SK-N-SH (cell line): ENCODE results near the gene RGS11. TPM values are rescaled to one million over a fixed set of nuclear protein-coding genes. Genes with fewer than 3 reads are reported as not detected.
A peak's percentile ranks its signal among the peaks of the same experiment; 100 is the strongest.

Experiments
- CTCF ChIA-PET: fragments of 300-600, 350-600 bp; formaldehyde crosslinking; extraction: SDS; loops from one replicate; lab custom pipeline; 2021; lab: Yijun Ruan, JAX
- POLR2A ChIA-PET: fragments of 350-600 bp; sonication (Branson Sonifier 250); formaldehyde crosslinking; extraction: SDS; loops from one replicate; lab custom pipeline; 2020; ENCODE audit warnings: antibody characterized with exemption, inconsistent platforms; lab: Yijun Ruan, JAX
- DNase-seq: peaks from one replicate; pipeline ENCODE4 v3.0.0; 2012
- H2AFZ ChIP-seq: fragments of 200-600 bp; sonication (generic); 2 replicates; pipeline ENCODE4 v1.8.1; 2016; ENCODE audit warnings: antibody characterized with exemption, mild to moderate bottlenecking, low read depth
- H3F3A ChIP-seq: fragments of 200-600 bp; sonication (generic); replicated peaks from 2 replicates; pipeline ENCODE3; 2016; ENCODE audit warnings: antibody characterized with exemption, mild to moderate bottlenecking; ENCODE audit not compliant: insufficient read depth
- H3K27ac ChIP-seq, 2 experiments: fragments of 200-500 bp in 1 of 2; fragments of 200-600 bp in 1 of 2; sonication (Bioruptor generic) in 1 of 2; sonication (generic), shearing (Covaris generic) in 1 of 2; 2 replicates each; pipeline versions ENCODE4 v1.5.1 to v1.6.1; 2014 to 2016; ENCODE audit warnings: low read depth in 2 of 2, inconsistent platforms in 1 of 2, low read length in 1 of 2, mild to moderate bottlenecking in 1 of 2, mixed read lengths in 1 of 2
- H3K27me3 ChIP-seq: fragments of 200-600 bp; sonication (generic), shearing (Covaris generic); 2 replicates; pipeline ENCODE4 v1.6.1; 2016; ENCODE audit warnings: mixed run types; ENCODE audit not compliant: insufficient read depth
- H3K36me3 ChIP-seq, 2 experiments: fragments of 200-500 bp in 1 of 2; fragments of 200-600 bp in 1 of 2; sonication (Bioruptor generic) in 1 of 2; sonication (generic) in 1 of 2; replicated peaks in 1 of 2; 2 replicates each; pipeline versions ENCODE3 to v1.5.1; 2014 to 2016; ENCODE audit warnings: low read length in 1 of 2, mild to moderate bottlenecking in 1 of 2; ENCODE audit not compliant: insufficient read depth in 2 of 2, control insufficient read depth in 1 of 2
- H3K4me1 ChIP-seq, 2 experiments: fragments of 200-500 bp in 1 of 2; fragments of 200-600 bp in 1 of 2; sonication (Bioruptor generic) in 1 of 2; sonication (generic), shearing (Covaris generic) in 1 of 2; 2 replicates each; pipeline versions ENCODE4 v1.5.1 to v1.6.1; 2014 to 2016; ENCODE audit warnings: low read depth in 1 of 2, low read length in 1 of 2, mixed run types in 1 of 2; ENCODE audit not compliant: insufficient read depth in 2 of 2, control insufficient read depth in 1 of 2
- H3K4me2 ChIP-seq: fragments of 200-600 bp; sonication (generic), shearing (Covaris generic); 2 replicates; pipeline ENCODE4 v1.6.1; 2017; ENCODE audit warnings: mixed run types
- H3K4me3 ChIP-seq, 2 experiments: fragments of 200-500 bp in 1 of 2; fragments of 200-600 bp in 1 of 2; sonication (Bioruptor generic) in 1 of 2; sonication (generic), shearing (Covaris generic) in 1 of 2; 2 replicates each; pipeline versions ENCODE4 v1.5.1 to v1.8.1; 2014 to 2016; ENCODE audit warnings: low read depth in 2 of 2, inconsistent platforms in 1 of 2, low read length in 1 of 2, mild to moderate bottlenecking in 1 of 2, mixed read lengths in 1 of 2, moderate library complexity in 1 of 2
- H3K79me2 ChIP-seq: fragments of 200-600 bp; sonication (generic); 2 replicates; pipeline ENCODE4 v1.8.1; 2017; ENCODE audit warnings: mild to moderate bottlenecking; ENCODE audit not compliant: insufficient read depth
- H3K9ac ChIP-seq: fragments of 200-600 bp; sonication (generic); 2 replicates; pipeline ENCODE4 v1.6.1; 2017; ENCODE audit warnings: mixed run types
- H3K9me2 ChIP-seq: fragments of 200-600 bp; sonication (generic); 2 replicates; pipeline ENCODE4 v1.6.1; 2017; ENCODE audit warnings: mixed run types
- H3K9me3 ChIP-seq: fragments of 200-600 bp; sonication (generic); 2 replicates; pipeline ENCODE4 v1.6.1; 2017; ENCODE audit warnings: mixed run types, mild to moderate bottlenecking, moderate library complexity
- H4K20me1 ChIP-seq: fragments of 200-600 bp; sonication (generic); 2 replicates; pipeline ENCODE4 v1.6.1; 2017; ENCODE audit warnings: mild to moderate bottlenecking, mixed run types; ENCODE audit not compliant: insufficient read depth
- CHD2 ChIP-seq: fragments of 150-350 bp; IDR thresholded peaks from 2 replicates; pipeline ENCODE4 v1.6.1; 2018; ENCODE audit warnings: low read length; ENCODE audit not compliant: partially characterized antibody
- EP300 ChIP-seq, 2 experiments: IDR thresholded peaks; 2 replicates each; pipeline versions ENCODE4 v1.4.0 to v1.6.1; 2012; ENCODE audit warnings: borderline replicate concordance in 1 of 2, low read depth in 1 of 2, low read length in 1 of 2
- EZH2phosphoT487 ChIP-seq: fragments of 200-600 bp; sonication (generic); IDR thresholded peaks from 2 replicates; pipeline ENCODE4 v1.6.1; 2017; ENCODE audit warnings: low read depth, mixed run types, mild to moderate bottlenecking, antibody characterized with exemption, moderate library complexity, borderline replicate concordance
- FOXJ3 ChIP-seq: sonication (generic); formaldehyde crosslinking; IDR thresholded peaks from 2 replicates; pipeline ENCODE4 v1.5.1; 2020; ENCODE audit warnings: mild to moderate bottlenecking, missing genetic modification reagents
- GATA2 ChIP-seq: sonication (generic); formaldehyde crosslinking; IDR thresholded peaks from 2 replicates; pipeline ENCODE4 v1.5.0; 2020; ENCODE audit warnings: mild to moderate bottlenecking, missing genetic modification reagents
- MXI1 ChIP-seq: IDR thresholded peaks from 2 replicates; pipeline ENCODE4 v1.6.1; 2012; ENCODE audit warnings: mild to moderate bottlenecking, low read depth, low read length, improper control_type of control experiment
- RAD21 ChIP-seq: IDR thresholded peaks from 2 replicates; pipeline ENCODE4 v1.6.1; 2012; ENCODE audit warnings: mild to moderate bottlenecking, low read length
- RXRA ChIP-seq: IDR thresholded peaks from 2 replicates; pipeline ENCODE4 v1.4.0; 2012; ENCODE audit warnings: low read depth, mild to moderate bottlenecking, borderline replicate concordance
- SMC3 ChIP-seq: IDR thresholded peaks from 2 replicates; pipeline ENCODE4 v1.6.1; 2012; ENCODE audit warnings: low read depth, low read length, improper control_type of control experiment
- TCF12 ChIP-seq: IDR thresholded peaks from 2 replicates; pipeline ENCODE4 v1.4.0; 2012
- TEAD4 ChIP-seq: IDR thresholded peaks from 2 replicates; pipeline ENCODE4 v1.4.0; 2012; ENCODE audit warnings: mild to moderate bottlenecking, borderline replicate concordance; ENCODE audit not compliant: insufficient read depth
- WGBS: methylation state at CpG from one replicate; pipeline ENCODE4 v1.1.6; 2017; ENCODE audit warnings: low lambda C conversion rate; 5-methylcytosine and 5-hydroxymethylcytosine counted together
- polyA plus RNA-seq, 3 experiments: library from polyadenylated mRNA; depleted of rRNA; stranded (reverse); fragments of >200 nt; gene quantifications; 2 replicates each; pipeline ENCODE4 v1.2.3, GENCODE V29; 2012
- TF ChIP-seq, protein P1 (sequence below): IDR thresholded peaks from 2 replicates; pipeline ENCODE4 v1.4.0; 2012; ENCODE audit warnings: low read depth, borderline replicate concordance
- TF ChIP-seq, protein P2 (sequence below): fragments of 200-600 bp; sonication (generic); IDR thresholded peaks from 2 replicates; pipeline ENCODE4 v1.6.1; 2017; ENCODE audit warnings: antibody characterized with exemption, mild to moderate bottlenecking, moderate library complexity
- TF ChIP-seq, protein P3 (sequence below): fragments of 150-350 bp; IDR thresholded peaks from 2 replicates; pipeline ENCODE4 v1.6.1; 2017; ENCODE audit warnings: antibody characterized with exemption, low read length, low read depth, borderline replicate concordance

Gene RGS11
- polyA plus RNA-seq, 1 of the 3 experiments (the other 2 are of a cell fraction) = 9.8 TPM

DNA sequence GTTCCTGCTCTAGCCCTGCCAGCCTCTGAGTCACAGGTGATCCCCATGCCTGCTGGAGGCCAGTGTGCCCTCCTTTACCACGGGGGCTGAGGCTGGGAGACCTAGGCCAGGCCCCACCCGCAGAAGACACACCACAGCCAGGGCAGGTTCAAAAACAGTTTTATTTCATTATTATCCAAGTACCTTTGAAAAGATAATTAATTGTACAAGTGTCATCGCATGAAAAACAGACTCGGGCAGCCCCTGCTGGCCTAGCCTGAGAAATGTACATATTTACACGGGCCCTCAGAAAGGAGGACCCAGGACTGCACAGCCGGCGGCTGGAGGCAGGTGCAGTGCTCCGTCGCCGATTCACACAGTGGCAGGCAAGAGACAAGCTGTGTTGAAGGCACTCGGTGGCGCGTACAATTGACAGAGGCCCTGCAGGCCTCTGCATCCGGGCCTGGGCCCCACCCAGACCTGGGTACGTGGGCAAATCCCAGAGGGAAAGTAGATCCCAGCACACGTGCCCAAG, 11.6 kb upstream of the RGS11 start:
- 82% methylated on average over 15 of the region's 16 CpGs for WGBS
- Histone ChIP-seq H3K36me3 (peaks cover 0 to 38% of the 10 kb centered on the region in 2 experiments), H3K9me2 (no peaks in the 10 kb centered on the region), H3K27ac (no peak overlapping the region), H4K20me1 (no peaks in the 10 kb centered on the region), H2AFZ (no peak overlapping the region), H3K4me1 (no peaks in the 10 kb centered on the region), H3K9ac (no peak overlapping the region), H3F3A (no peaks in the 10 kb centered on the region), H3K79me2 (no peaks in the 10 kb centered on the region), H3K4me2 (no peak overlapping the region), H3K9me3 (no peaks in the 10 kb centered on the region), H3K4me3 (no peak overlapping the region), H3K27me3 (no peaks in the 10 kb centered on the region)
- DNase-seq = no peak
- POLR2A ChIA-PET = no interaction called here
- CTCF ChIA-PET = interaction anchor here (1.1 kb wide), 1 partner anchor 170 kb away, joined by 3 read pairs; no protein-coding TSS in a partner anchor
- TF ChIP-seq CHD2 (no peak), RAD21 (0 out of 2 replicates have a peak, but pooled peaks have one; percentile 11), EZH2phosphoT487 (no peak), GATA2 (CRISPR knock-in tag) (no peak), EP300 (IDR thresholded peaks at IDR 0.05; ENCODE audit: borderline replicate concordance in 1 of 2, low read depth in 1 of 2, low read length in 1 of 2) (no peak), FOXJ3 (no peak), MXI1 (no peak), TEAD4 (no peak), RXRA (no peak), TCF12 (no peak), SMC3 (no peak)
- TF ChIP-seq, protein P1, sequence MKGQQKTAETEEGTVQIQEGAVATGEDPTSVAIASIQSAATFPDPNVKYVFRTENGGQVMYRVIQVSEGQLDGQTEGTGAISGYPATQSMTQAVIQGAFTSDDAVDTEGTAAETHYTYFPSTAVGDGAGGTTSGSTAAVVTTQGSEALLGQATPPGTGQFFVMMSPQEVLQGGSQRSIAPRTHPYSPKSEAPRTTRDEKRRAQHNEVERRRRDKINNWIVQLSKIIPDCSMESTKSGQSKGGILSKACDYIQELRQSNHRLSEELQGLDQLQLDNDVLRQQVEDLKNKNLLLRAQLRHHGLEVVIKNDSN = no peak
- TF ChIP-seq, protein P2, sequence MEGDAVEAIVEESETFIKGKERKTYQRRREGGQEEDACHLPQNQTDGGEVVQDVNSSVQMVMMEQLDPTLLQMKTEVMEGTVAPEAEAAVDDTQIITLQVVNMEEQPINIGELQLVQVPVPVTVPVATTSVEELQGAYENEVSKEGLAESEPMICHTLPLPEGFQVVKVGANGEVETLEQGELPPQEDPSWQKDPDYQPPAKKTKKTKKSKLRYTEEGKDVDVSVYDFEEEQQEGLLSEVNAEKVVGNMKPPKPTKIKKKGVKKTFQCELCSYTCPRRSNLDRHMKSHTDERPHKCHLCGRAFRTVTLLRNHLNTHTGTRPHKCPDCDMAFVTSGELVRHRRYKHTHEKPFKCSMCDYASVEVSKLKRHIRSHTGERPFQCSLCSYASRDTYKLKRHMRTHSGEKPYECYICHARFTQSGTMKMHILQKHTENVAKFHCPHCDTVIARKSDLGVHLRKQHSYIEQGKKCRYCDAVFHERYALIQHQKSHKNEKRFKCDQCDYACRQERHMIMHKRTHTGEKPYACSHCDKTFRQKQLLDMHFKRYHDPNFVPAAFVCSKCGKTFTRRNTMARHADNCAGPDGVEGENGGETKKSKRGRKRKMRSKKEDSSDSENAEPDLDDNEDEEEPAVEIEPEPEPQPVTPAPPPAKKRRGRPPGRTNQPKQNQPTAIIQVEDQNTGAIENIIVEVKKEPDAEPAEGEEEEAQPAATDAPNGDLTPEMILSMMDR = 0 out of 2 replicates have a peak, but pooled peaks have one; percentile 9
- TF ChIP-seq, protein P3, sequence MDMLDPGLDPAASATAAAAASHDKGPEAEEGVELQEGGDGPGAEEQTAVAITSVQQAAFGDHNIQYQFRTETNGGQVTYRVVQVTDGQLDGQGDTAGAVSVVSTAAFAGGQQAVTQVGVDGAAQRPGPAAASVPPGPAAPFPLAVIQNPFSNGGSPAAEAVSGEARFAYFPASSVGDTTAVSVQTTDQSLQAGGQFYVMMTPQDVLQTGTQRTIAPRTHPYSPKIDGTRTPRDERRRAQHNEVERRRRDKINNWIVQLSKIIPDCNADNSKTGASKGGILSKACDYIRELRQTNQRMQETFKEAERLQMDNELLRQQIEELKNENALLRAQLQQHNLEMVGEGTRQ = no peak
